ENCODE results near the gene ZNF219.

The ZNF219 gene

DNA sequence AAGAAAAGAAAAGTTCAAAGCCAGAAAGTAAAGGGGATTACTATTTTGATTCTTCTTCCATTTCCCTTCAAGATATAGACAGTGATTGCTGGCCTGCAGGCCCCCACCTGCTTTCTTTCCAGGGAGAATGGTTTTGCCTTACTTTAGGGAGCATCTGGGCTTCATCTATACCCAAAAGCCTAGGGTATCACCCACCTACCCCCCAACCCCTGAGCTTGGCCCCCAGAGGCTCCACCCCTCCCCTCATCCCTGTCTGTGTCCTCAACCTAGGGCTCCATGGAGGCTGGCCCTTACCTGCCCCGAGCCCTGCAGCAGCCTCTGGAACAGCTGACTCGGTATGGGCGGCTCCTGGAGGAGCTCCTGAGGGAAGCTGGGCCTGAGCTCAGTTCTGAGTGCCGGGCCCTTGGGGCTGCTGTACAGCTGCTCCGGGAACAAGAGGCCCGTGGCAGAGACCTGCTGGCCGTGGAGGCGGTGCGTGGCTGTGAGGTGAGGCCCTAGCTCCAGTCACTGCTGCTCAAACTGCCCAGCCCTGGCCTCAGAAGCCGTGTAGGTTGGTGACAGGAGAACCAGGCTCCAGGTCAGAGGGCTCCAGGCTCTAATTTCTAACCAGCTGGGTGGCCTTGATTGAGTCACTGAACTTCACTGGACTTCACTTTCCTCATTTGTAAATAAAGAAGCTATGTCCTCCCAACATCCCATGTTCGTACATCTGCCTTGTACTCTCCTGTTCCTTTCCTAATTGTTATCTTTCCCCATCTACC is 14.7 kb downstream of the ZNF219 start:
- no peaks in the 10 kb centered on the region for H3K36me3 Mint-ChIP-seq
- no peak overlapping the region for H3K27ac Mint-ChIP-seq
- H3K4me1 Mint-ChIP-seq, result peaks cover 19% of the 10 kb centered on the region
- H3K4me3 Mint-ChIP-seq, result no peak overlapping the region
- no peaks in the 10 kb centered on the region for H3K9me3 Mint-ChIP-seq
- H3K27me3 Mint-ChIP-seq, result no peaks in the 10 kb centered on the region

DNA sequence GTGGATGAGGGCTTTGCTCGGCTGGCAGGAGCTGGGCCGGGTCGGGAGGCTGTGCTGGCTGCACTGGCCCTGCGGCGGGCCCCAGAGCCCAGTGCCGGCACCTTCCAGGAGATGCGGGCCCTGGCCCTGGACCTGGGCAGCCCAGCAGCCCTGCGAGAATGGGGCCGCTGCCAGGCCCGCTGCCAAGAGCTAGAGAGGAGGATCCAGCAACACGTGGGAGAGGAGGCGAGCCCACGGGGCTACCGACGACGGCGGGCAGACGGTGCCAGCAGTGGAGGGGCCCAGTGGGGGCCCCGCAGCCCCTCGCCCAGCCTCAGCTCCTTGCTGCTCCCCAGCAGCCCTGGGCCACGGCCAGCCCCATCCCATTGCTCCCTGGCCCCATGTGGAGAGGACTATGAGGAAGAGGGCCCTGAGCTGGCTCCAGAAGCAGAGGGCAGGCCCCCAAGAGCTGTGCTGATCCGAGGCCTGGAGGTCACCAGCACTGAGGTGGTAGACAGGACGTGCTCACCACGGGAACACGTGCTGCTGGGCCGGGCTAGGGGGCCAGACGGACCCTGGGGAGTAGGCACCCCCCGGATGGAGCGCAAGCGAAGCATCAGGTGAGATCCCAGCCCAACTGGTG is 16.8 kb downstream of the ZNF219 start:
- peaks cover 4% of the 10 kb centered on the region for H3K4me1 Mint-ChIP-seq
- H3K36me3 Mint-ChIP-seq, result no peaks in the 10 kb centered on the region
- no peaks in the 10 kb centered on the region for H3K27me3 Mint-ChIP-seq
- no peak overlapping the region for H3K4me3 Mint-ChIP-seq
- H3K27ac Mint-ChIP-seq, result no peak overlapping the region
- no peaks in the 10 kb centered on the region for H3K9me3 Mint-ChIP-seq

DNA sequence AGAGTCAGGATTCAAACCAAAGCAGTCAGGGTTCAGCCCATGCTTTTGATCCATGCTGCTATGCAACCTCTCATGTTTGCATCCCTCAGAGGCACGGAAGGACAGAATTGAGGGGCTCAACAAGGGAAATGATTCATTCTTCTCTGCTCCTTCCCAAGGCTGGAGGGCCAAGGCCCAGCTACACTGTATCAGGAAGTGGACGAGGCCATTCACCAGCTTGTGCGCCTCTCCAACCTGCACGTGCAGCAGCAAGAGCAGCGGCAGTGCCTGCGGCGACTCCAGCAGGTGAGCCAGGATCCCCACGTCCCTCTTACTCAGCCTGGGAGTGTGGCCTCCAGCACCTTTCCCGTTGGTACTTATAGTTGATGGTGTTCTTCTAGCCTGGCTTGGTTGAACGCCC is 19.7 kb downstream of the ZNF219 start:
- Mint-ChIP-seq H3K27ac (no peak overlapping the region), H3K27me3 (no peaks in the 10 kb centered on the region), H3K9me3 (no peaks in the 10 kb centered on the region), H3K4me1 (no peaks in the 10 kb centered on the region), H3K36me3 (no peaks in the 10 kb centered on the region), H3K4me3 (no peak overlapping the region)

DNA sequence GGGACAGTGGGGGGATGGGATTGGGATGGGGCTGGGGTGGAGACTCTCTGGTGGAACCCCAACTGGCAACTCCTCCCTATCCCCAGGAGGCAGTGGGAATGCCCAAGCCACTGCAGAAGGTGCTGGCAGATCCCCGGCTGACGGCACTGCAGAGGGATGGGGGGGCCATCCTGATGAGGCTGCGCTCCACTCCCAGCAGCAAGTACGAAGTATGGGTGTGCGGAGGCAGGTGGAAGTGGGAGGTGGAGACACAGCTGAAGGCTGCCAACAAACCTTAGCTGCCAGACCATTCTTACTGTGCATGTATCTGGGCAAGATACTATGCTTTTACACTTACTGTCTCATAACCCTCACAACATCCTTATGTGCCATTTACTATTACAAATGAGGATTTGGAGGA is 20.2 kb downstream of the ZNF219 start:
- no peaks in the 10 kb centered on the region for H3K4me1 Mint-ChIP-seq
- peaks cover 1% of the 10 kb centered on the region for H3K27me3 Mint-ChIP-seq
- H3K9me3 Mint-ChIP-seq, result no peaks in the 10 kb centered on the region
- no peaks in the 10 kb centered on the region for H3K36me3 Mint-ChIP-seq
- no peak overlapping the region for H3K4me3 Mint-ChIP-seq
- no peak overlapping the region for H3K27ac Mint-ChIP-seq

DNA sequence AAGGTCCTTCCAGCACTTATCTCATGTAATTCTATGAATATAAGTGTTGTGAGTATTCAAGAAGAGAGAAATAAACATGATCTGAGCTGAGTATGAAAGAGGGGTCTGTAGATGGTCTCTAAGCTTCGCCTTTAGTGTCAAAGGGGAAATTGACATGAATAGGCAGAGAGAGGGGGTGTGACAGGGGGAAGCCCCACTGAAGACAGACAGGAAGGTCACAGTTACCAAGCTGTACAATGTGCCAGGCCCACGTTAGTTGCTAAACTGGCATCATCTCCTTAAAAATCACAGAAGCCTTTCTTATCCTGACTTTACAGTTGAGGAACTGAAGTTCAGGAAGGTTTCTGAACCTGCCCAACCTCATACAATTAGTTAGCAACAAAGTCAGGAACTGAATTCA is 20.8 kb downstream of the ZNF219 start:
- Mint-ChIP-seq H3K36me3 (no peaks in the 10 kb centered on the region), H3K27ac (no peak overlapping the region), H3K4me1 (no peaks in the 10 kb centered on the region), H3K27me3 (peaks cover 3% of the 10 kb centered on the region), H3K4me3 (no peak overlapping the region), H3K9me3 (no peaks in the 10 kb centered on the region)

DNA sequence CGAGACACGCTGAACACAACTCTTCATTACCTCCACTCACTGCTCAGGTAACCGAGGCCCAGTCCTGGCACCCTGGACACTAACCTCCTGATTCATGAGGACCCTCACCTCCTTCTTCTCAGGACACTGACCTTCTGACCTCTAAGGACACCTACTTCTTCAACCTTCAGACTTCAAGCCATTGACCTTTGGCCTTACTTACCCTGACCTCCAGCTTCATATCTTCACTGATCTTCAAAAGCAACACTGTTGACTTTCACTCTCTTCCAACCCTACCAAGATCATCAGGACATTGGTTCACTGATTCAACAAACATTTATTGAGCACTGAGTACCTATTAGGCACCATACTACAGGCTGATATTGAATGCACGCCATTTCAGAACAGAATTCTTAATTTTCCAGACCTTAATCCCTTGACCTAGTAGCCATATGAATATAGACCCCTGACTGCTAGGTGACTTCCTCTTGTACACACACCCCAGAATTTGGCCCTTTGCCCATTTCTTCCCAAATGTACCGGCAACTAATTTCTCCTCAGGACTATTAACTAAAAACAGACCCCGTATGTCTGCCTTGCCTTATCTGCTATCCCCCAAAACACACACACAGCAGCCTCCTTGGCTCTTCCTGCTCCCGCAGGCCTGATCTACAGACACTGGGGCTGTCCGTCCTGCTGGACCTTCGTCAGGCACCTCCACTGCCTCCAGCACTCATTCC is 22.6 kb downstream of the ZNF219 start:
- H3K27me3 Mint-ChIP-seq, result peaks cover 11% of the 10 kb centered on the region
- H3K4me3 Mint-ChIP-seq, result no peak overlapping the region
- no peaks in the 10 kb centered on the region for H3K36me3 Mint-ChIP-seq
- H3K4me1 Mint-ChIP-seq, result peaks cover 10% of the 10 kb centered on the region
- no peak overlapping the region for H3K27ac Mint-ChIP-seq
- H3K9me3 Mint-ChIP-seq, result no peaks in the 10 kb centered on the region

DNA sequence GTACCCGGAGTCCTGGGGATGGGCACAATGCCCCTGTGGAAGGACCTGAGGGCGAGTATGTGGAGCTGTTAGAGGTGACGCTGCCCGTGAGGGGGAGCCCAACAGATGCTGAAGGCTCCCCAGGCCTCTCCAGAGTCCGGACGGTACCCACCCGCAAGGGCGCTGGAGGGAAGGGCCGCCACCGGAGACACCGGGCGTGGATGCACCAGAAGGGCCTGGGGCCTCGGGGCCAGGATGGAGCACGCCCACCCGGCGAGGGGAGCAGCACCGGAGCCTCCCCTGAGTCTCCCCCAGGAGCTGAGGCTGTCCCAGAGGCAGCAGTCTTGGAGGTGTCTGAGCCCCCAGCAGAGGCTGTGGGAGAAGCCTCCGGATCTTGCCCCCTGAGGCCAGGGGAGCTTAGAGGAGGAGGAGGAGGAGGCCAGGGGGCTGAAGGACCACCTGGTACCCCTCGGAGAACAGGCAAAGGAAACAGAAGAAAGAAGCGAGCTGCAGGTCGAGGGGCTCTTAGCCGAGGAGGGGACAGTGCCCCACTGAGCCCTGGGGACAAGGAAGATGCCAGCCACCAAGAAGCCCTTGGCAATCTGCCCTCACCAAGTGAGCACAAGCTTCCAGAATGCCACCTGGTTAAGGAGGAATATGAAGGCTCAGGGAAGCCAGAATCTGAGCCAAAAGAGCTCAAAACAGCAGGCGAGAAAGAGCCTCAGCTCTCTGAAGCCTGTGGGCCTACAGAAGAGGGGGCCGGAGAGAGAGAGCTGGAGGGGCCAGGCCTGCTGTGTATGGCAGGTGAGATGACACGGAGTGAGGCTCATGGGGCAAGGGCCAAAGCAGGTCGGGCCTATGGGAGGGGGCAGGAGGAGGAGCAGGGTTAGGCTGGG is 23.8 kb downstream of the ZNF219 start:
- no peak overlapping the region for H3K4me3 Mint-ChIP-seq
- H3K4me1 Mint-ChIP-seq, result peaks cover 13% of the 10 kb centered on the region
- H3K36me3 Mint-ChIP-seq, result no peaks in the 10 kb centered on the region
- H3K27me3 Mint-ChIP-seq, result peaks cover 14% of the 10 kb centered on the region
- H3K9me3 Mint-ChIP-seq, result no peaks in the 10 kb centered on the region
- no peak overlapping the region for H3K27ac Mint-ChIP-seq

DNA sequence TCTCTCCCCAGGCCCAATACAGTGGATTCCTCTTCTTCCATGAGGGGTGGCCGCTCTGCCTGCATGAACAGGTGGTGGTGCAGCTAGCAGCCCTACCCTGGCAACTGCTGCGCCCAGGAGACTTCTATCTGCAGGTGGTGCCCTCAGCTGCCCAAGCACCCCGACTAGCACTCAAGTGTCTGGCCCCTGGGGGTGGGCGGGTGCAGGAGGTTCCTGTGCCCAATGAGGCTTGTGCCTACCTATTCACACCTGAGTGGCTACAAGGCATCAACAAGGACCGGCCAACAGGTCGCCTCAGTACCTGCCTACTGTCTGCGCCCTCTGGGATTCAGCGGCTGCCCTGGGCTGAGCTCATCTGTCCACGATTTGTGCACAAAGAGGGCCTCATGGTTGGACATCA is 24.5 kb downstream of the ZNF219 start:
- Mint-ChIP-seq H3K4me1 (peaks cover 20% of the 10 kb centered on the region), H3K27me3 (peaks cover 21% of the 10 kb centered on the region), H3K9me3 (no peaks in the 10 kb centered on the region), H3K36me3 (no peaks in the 10 kb centered on the region), H3K4me3 (no peak overlapping the region), H3K27ac (no peak overlapping the region)

DNA sequence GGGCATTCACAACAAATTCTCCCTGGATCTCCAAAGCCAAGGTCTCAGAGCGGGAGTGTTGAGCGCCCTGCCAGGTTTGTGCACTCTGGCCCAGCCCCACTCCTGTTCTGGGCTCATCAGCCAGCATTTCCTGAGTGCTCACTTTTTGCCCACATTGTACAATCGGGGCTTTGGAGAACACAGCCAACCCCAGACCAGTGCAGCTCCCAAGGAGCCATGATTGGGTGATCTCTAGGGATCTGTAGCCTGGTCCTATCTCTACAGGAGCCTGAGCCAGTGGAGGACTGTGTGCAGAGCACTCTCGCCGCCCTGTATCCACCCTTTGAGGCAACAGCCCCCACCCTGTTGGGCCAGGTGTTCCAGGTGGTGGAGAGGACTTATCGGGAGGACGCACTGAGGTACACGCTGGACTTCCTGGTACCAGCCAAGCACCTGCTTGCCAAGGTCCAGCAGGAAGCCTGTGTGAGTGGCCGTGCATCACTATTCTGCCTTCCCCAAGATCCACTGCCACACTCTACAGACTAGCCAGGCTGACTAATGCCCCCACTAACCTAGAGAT is 25.6 kb downstream of the ZNF219 start:
- H3K36me3 Mint-ChIP-seq, result no peaks in the 10 kb centered on the region
- no peak overlapping the region for H3K4me3 Mint-ChIP-seq
- peaks cover 27% of the 10 kb centered on the region for H3K4me1 Mint-ChIP-seq
- H3K9me3 Mint-ChIP-seq, result no peaks in the 10 kb centered on the region
- H3K27me3 Mint-ChIP-seq, result peaks cover 28% of the 10 kb centered on the region
- H3K27ac Mint-ChIP-seq, result no peak overlapping the region

DNA sequence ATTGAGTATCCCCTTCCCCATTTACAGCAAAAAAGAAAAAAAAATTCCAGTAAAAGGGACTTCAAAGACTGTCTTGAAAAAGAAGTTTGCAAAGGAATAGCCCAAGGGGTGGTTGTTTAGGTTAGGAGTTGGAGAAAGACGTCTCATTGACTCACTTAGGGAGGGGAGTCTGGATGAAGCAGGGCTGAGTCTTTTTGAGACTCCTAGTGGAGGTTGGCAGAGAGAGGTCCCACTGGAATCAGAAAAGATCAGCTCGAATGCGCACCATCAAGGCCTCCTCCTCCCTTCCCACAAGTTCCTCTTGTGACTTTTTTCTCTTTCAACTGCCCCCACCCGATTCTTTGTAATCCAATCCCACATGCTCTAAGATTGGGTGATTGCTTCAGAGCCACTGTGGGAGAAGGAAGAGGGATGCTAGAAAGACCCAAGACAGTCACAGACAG is 26.4 kb downstream of the ZNF219 start:
- H3K27ac Mint-ChIP-seq, result no peak overlapping the region
- peaks cover 27% of the 10 kb centered on the region for H3K4me1 Mint-ChIP-seq
- peaks cover 33% of the 10 kb centered on the region for H3K27me3 Mint-ChIP-seq
- no peaks in the 10 kb centered on the region for H3K36me3 Mint-ChIP-seq
- peak overlapping the region; percentile 55 for H3K4me3 Mint-ChIP-seq
- H3K9me3 Mint-ChIP-seq, result no peaks in the 10 kb centered on the region

DNA sequence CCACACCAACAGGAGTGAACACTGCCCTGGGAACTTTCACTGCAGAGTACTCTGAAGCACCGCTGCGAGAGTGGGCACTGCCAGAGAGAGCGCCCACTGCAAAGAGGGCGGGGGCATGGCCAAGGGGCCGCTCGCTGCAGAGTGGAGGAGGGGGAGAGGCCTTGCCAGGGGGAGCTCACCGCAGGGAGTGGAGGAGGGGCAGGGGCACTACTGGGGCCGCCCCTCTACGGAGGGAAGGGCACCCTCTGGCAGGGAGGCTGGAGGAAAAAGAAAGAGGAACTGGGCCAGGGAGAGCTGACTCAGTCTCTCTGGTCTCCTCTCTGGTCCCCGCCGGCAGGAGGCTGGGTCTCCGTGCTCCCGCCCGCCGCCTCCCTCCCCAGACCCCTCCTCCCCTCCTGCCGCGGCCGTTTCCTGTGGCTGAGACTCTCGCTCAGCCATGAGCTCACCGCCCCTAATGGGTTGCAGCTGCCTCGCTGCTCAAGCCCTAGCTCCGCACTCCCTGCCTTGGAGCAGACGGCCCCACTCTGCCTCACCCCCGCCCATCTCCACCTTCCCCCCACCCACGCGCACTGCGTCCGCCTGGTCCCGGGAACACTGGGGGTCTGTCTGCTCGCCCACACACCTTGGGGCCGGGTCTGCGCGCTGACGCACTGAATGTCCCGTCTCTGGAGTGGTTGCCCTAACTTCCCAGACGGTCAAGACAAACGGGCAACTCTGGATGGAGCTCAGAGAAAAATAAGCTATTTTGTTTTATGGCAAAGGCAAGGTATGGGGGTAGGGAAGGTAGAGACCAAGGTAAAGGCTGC is 27.0 kb downstream of the ZNF219 start:
- Mint-ChIP-seq H3K36me3 (no peaks in the 10 kb centered on the region), H3K4me3 (peak overlapping the region; percentile 85), H3K9me3 (no peaks in the 10 kb centered on the region), H3K27me3 (peaks cover 37% of the 10 kb centered on the region), H3K4me1 (peaks cover 27% of the 10 kb centered on the region), H3K27ac (no peak overlapping the region)

DNA sequence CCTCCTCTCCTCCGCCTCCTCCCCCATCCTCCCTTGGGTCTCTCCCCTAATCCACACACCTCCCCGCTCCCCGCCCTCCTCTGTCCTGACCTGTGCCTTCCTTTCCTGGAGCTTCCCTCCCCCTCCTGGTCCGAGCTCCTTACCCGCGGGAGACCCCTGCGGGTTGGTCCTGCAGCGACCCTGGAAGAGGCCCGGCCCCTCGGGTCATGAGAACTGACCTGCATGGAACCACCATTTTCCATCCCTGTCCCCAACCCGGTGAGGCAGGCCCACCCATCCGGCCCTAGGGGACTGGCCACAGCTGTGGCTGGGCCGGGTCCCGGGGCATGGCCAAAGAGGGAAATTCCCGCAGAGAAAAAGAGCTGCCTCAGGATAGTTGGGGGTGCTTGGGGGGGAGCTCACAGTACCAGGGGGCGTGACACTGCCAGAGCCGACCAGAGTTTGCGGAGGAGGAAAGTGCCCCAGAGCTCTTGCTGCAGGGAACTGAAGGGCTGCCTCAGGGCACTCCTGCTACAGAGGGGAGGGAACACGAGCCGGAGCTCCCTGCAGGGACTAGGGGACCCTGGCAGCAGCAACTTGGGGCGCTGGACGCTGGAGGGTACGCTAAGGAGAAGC is 27.7 kb downstream of the ZNF219 start:
- Mint-ChIP-seq H3K27me3 (peaks cover 39% of the 10 kb centered on the region), H3K9me3 (no peaks in the 10 kb centered on the region), H3K4me3 (peak overlapping the region; percentile 85), H3K36me3 (no peaks in the 10 kb centered on the region), H3K4me1 (peaks cover 27% of the 10 kb centered on the region), H3K27ac (peak overlapping the region; percentile 41)

DNA sequence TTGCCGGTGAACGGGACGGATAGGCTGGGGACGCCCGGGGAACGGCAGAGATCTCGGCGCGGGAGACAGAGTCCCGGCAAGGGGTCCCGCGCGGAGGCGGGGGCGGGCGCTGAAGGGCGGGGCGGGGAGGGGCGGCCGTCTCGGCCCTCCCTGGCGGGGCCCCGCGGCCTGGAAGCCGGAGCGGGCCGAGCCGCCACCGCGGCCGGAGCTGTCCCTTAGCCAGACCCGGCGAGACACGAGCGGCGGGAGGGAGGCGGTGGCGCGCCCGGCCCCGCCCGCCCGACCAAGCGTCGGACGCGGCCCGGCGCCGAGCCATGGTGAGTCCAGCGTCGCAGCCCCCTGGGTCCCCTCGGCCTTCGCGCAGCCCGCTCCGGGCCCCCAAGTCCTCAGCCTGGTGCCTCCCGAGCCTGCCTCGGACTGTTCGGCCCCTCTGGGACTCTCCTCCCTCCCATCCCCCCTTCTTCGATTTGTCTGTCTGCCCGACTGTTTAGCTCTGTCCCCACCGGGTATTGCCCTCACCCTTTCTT is 28.3 kb downstream of the ZNF219 start, which contains the start of gene ARHGEF40:
ARHGEF40 (plus strand) TSS at position 222 of the 527 bp plus-strand sequence; CDS start at position 315, 93 bp downstream.
- Mint-ChIP-seq H3K4me1 (peaks cover 27% of the 10 kb centered on the region), H3K36me3 (no peaks in the 10 kb centered on the region), H3K4me3 (peak within 1 kb of the TSS; percentile 85), H3K27me3 (peaks cover 44% of the 10 kb centered on the region), H3K27ac (peak within 1 kb of the TSS; percentile 41), H3K9me3 (no peaks in the 10 kb centered on the region)

Data from activated naive CD4-positive, alpha-beta T cell treated with anti-CD3 and anti-CD28 coated beads, Interleukin-2, amount 50 U/mL, for 24 hours (primary cell).